GM21447 (cell line): Measurements from ENCODE around the gene PSMC3IP.
"Not testable (repeated sequence)": the region's sequence is repeated elsewhere in the genome, so short reads cannot be mapped to it uniquely, and the experiment has no call there.

Experiments
- ATAC-seq: cut with Tn5 transposase; IDR thresholded peaks from one replicate; pipeline ENCODE4 v1.9.1; 2021; ENCODE audit not compliant: unreplicated experiment

PSMC3IP gene

DNA sequence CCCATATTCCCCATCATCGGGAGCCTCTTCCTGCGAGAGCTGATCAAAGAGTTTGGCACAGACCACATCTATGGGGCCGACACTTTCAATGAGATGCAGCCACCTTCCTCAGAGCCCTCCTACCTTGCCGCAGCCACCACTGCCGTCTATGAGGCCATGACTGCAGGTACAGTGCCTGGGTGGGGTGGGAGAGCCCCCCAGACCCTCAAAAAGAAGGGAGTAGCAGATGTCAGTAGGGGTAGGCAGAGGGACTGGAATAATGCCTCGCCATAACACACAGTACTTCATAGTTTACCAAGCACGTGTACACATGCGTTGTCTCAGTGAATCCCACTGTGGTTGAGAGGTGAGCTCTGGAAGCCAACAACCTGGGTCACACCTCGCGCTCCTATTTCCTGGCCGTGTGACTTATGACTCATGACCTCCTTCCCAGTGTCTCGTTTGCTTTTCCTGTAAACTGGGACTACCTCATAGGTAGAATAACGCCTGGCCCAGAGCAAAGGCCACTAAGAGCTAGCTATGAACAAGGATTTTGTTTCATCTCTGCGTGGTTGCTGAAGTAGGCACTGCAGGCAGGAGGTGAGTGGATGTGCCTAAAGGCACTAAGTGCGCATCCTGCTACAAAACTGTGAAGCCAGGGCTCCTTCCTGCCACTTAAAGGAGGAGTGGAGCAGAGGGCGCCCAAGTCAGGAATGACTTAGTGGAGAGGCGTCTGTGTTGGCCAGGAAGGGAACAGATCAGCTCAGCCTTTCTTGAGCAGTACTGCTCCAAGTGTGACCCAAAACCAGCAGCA lies 36.3 kb downstream of the PSMC3IP start:
- ATAC-seq = no peak

GRCh38 chr17:42540558-42540957 lies 37.0 kb downstream of the PSMC3IP start:
- not testable (repeated sequence) for ATAC-seq

DNA sequence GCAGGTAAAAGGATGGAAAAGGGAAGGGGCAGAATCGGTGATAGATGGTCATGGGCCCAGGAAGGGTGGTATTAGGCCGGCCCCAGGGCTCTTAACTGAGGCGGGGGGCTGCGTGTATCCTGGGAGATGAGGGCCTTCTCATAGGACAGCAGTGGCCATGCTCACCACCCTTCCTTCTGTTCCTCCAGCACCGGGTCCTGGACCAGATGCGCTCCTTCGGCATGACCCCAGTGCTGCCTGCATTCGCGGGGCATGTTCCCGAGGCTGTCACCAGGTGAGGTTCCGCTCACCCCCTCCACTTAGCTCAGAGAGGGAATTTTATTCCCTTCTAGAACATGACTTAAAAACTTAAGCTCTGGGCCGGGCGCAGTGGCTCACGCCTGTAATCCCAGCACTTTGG lies 39.0 kb downstream of the PSMC3IP start:
- ATAC-seq = no peak

- ATAC-seq = no peak
Observed at GRCh38 chr17:42537826-42538451, 39.6 kb downstream of the PSMC3IP start.

GRCh38 chr17:42537156-42537805 lies 40.2 kb downstream of the PSMC3IP start:
- no peak for ATAC-seq

GRCh38 chr17:42536372-42537155 lies 41.0 kb downstream of the PSMC3IP start:
- ATAC-seq = peak; percentile 60

DNA sequence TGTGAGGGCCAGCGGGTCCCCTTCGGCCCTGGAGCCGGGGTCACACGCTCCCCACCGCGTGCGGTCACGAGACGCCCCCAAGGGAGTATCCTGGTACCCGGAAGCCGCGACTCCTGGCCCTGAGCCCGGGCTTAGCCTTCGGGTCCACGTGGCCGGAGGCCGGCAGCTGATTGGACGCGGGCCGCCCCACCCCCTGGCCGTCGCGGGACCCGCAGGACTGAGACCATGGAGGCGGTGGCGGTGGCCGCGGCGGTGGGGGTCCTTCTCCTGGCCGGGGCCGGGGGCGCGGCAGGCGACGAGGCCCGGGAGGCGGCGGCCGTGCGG lies 41.5 kb downstream of the PSMC3IP start, which contains the start of gene NAGLU:
NAGLU (plus strand) TSS at position 194 of the 324 bp plus-strand sequence; CDS start at position 226, 32 bp downstream.
- peak; percentile 78 for ATAC-seq

DNA sequence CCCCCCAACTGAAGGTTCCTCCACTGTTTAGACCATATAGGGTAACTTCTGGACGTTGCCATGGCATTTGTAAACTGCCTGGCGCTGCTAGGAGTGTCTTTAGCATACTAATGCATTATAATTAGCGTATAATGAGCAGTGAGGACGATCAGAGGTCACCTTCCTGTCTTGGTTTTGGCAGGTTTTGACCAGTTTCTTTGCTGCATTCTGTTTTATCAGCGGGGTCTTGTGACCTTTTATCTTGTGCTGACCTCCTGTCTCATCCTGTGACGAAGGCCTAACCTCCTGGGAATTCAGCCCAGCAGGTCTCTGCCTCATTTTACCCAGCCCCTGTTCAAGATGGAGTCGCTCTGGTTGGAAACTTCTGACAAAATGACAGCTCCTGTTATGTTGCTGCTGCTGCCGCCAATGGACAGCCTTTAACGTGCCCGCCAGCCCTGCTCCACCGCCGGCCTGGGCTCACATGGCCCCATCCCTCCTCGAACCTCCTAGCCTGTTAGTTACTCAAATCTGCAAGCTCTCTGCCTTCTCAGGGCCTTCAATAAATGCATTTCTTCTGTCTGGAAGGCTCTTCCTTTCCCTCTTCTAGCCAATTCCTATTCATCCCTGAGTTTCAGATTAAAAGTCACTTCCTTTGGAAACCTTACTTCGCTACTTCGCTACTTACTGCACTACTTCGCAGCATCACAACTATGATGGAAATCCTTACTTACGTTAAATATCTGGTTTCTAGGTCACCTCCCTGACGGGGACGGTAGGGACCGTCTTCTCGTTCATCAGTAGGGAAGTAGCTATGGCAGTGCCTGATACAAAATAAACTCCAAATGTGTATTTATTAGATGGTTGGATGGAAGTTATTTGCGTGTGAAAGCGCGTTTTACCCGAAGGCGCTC lies 42.1 kb downstream of the PSMC3IP start:
- ATAC-seq = no peak

GRCh38 chr17:42531455-42532354 lies 45.8 kb downstream of the PSMC3IP start:
- ATAC-seq = no peak

- no peak for ATAC-seq
Observed at GRCh38 chr17:42530952-42531454, 46.5 kb downstream of the PSMC3IP start.

GRCh38 chr17:42529061-42529460 lies 48.5 kb downstream of the PSMC3IP start:
- ATAC-seq = no peak

DNA sequence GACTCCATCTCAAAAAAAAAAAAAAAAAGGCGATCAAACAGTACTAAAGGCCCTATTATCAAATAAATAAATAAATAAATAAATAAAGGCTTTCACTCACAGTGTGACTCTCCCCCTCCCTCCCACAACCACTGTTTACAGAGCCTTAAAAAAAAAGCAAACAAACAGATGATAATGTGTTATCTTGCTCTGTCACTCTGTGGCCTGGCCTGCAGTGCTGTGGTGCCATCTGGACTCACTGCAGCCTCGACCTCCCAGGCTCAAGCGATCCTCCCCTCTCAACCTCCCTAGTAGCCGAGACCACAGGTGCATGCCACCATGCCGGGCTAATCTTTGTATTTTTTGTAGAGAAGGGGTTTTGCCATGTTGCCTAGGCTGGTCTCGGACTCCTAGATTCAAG lies 49.6 kb downstream of the PSMC3IP start:
- no peak for ATAC-seq

DNA sequence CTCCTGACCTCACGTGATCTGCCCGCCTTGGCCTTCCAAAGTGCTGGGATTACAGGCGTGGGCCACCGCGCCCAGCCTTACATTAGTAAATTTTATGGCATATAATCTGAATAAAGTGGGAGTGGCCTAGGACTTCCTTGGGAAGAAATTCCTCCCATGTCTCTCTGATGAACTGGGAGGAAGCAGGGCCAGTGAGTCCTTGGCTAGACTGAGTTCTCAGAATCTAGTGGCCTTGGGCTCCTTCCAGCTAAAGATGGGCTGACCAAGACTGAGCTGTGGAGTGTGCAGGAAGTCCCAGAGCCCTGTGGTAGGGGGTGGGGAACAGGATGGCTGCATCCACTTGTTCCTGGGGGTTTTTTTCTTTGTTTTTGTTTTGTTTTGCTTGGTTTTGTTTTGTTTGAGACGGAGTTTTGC lies 51.5 kb downstream of the PSMC3IP start:
- no peak for ATAC-seq

- ATAC-seq = no peak
Observed at GRCh38 chr17:42525221-42525620, 52.3 kb downstream of the PSMC3IP start.

DNA sequence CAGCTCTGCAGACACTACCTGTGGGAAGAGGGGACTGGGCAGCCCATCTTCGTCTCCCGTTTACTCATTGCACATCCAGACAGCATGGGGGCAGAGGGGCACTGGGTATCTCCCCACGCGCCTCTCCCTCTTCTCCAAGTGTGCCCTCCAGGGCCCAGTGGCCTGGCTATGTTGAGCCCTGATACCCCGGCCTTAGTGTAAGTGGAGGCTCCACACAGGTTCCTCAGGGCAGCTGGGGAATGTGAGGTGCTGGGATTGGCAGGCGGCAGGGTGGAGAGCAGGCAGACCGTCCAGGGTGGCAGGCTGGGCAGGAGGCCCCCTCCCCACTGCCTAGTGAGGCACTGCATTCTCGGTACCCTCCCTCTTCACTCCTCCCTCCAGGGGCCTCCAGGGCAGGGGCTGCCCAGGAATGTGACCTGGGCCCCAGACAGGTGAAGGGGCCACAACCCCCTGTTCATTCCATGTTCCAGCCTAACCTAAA lies 54.7 kb downstream of the PSMC3IP start:
- ATAC-seq = no peak
